Endometrial microvascular endothelial cells (primary cell): ENCODE results near the gene ARFGAP2. TPM values are rescaled to one million over a fixed set of nuclear protein-coding genes. Genes with fewer than 3 reads are reported as not detected.

Source experiments
- in situ Hi-C: cut with HindIII; loops from 2 replicates; pipeline ENCODE4 v1.10.0; 2017; ENCODE audit warnings: low sequenced_read_pairs, low pct_unique_long_range_greater_than_20kb; ENCODE audit errors: inconsistent ontology term
- total RNA-seq: library from RNA; depleted of rRNA; stranded (reverse); fragments of >200 nt; gene quantifications from one replicate; pipeline ENCODE4 v1.2.3, GENCODE V29; 2015; ENCODE audit errors: inconsistent ontology term

ARFGAP2 gene
- total RNA-seq, 1 donor from 2014 or later: 186 TPM

- in situ Hi-C loops: no loop called here
These were observed 21.8 kb downstream of the ARFGAP2 start for GRCh38 chr11:47154616-47155570.

GRCh38 chr11:47152953-47153950 is 23.4 kb downstream of the ARFGAP2 start:
- in situ Hi-C loops: no loop called here

DNA sequence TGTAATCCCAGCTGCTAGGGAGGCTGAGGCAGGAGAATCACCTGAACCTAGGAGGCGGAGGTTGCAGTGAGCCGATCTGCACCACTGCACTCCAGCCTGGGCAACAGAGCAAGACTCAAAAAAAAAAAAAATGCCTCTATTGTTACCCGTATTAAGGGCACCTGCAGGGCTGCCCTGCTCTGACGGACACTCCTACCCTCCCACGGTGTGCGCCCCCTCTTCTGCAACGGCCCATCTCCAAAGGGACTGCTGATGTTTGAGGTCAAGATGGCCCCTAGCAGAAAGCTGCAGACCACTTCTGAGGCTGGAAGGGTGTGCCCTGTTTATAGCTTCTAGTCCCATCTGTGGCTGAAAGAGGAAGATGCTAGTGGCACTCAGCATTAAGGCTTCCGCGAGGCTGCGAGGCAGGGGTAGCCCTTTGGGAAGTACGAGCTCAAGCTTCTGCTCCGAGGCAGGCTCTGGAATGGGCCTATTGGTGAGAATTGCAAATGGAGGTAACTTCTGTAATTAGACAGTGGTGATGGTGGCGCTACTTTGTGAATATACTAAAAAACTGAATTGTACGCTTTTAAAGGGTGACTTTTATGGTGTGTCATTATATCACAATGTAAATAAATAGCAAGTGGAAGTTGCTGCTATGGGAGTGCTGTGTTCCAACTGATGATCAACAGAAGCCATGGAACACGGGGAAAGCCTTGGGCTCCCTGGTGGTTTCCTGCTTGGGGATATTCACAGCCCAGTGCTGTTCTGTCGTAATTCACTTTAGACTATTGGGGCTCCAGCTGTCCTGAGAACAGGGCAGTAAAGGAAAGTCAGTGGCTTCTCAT is 24.3 kb downstream of the ARFGAP2 start:
- in situ Hi-C loops: no loop called here

DNA sequence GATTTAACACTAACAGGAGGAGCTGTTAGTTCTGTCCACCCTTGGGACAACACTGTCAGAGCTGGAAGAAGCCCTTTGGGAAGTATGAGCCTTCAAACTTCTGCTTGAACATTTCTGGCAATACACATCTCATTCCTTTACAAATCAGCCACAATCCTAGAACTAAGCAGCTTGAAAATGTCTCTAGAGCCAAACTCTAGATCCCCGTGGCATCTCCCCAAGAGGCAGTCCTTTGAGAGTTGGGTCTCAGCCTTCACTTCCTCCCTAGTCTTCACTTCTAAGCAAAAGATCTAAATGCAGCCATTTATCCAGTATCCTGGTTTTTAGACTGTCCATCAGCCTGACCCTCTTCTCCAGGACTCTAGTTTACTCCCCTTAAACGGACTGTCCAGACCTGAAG is 26.9 kb downstream of the ARFGAP2 start:
- in situ Hi-C loops: no loop called here

DNA sequence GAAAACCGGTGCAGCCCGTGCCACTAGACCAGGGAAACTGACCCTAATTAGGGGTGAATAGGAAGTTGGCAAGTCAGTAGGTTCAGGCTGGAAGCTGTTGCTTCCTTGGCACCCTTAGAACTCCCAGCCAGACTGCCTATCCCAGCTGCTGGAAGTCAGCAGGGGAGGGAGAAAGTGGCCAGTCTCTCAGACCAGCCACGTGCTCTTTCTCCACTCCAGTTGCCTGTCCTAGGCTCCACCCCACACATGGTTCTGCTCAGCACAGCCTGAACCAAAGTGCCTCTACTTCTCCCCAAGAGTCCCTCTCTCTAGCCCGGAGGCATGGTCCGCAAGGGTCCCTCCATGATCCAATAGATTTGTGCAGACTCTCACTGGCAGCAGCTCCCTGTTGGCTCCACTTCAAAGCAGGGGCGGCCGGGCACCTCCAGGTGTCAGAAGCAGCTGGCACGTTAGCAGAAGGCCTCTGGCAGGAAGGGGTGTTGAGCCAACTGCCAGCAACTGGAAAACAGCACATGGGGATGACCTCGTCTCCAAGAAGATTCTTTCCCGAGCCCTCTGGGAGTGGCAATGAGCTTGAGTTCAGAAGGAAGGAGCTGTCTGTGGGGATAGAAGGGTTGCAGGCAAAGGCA is 27.7 kb downstream of the ARFGAP2 start:
- in situ Hi-C loops: no loop called here

GRCh38 chr11:47148270-47148669 is 28.4 kb downstream of the ARFGAP2 start:
- in situ Hi-C loops: no loop called here

DNA sequence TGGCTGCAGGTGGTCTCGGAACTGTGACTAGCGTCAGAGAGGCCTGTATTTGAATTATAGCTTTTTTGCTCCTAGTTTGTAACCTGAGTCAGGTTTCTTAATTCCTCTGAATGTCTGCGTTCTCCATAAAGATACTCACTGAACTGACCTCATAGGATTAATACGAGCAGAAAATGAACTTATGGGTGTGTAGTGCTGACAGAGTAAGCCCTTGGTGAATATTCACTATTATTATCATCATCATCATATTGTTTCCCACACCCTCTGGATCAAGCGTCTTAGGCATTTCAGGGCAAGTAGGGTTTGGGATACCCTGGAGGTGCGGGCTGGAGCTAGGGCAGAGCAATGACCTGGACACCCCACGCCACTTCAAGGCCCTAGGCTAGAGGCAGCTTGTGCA is 29.0 kb downstream of the ARFGAP2 start:
- in situ Hi-C loops: no loop called here

- in situ Hi-C loops: no loop called here
These were observed 29.4 kb downstream of the ARFGAP2 start for GRCh38 chr11:47147250-47147649.

DNA sequence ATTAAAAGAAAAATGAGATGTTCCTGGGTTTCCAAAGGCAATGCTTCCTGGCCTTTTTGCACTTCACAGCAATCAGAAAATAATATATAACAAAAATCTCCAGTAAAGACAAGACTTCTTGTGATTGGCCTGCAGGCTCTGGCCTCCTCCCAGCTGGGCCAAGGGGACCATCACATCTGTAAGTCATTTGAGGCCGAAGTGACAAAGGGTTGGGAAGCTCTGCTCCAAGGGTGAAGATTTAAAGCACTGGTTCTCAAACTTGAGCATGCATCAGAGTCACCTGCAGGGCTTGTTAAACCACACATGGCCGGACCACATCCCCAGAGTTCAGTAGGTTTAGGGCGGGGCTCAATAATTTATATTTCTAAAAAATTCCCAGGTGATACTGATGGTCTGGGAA is 32.1 kb downstream of the ARFGAP2 start:
- in situ Hi-C loops: no loop called here

DNA sequence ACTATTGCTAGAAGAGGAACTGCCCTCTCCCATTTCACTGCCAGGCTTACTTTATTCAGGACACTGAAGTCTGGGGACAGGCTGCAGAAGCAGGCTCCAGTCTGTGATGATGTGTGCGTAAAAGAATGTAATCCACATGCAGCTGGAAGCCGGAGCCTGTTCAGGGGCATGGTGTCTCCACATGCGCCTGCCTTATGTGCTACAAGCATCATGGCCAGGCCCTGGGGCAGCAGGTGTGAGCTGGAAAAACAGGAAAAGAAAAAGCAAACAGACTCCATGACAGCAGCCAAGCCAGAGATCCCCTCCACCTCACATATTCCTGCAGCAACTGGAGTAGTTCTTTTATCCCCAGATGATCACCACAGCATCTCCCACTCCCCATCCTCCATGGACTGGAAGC is 33.4 kb downstream of the ARFGAP2 start:
- in situ Hi-C loops: no loop called here

DNA sequence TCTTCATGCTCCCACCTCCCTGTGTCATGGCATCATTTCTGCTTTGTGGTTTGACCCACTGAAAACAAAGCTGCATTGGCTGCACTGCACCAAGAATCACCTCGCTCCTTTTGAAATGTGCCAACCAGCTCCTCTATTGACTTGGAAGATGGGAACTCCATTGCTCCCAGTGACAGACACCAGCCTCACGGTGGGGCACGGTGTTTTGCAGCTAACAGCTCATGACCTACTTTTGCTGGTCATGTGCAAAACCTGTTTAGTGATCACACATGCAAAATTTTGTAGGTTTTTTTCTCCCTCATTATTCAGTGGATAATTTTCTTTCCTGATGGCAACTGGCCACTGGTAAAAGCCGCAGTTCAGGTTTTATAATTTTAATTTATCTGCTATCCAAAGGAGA is 36.8 kb downstream of the ARFGAP2 start:
- in situ Hi-C loops: no loop called here

- in situ Hi-C loops: no loop called here
These were observed 39.2 kb downstream of the ARFGAP2 start for GRCh38 chr11:47137476-47137875.

GRCh38 chr11:47136921-47137320 is 39.8 kb downstream of the ARFGAP2 start:
- in situ Hi-C loops: no loop called here

DNA sequence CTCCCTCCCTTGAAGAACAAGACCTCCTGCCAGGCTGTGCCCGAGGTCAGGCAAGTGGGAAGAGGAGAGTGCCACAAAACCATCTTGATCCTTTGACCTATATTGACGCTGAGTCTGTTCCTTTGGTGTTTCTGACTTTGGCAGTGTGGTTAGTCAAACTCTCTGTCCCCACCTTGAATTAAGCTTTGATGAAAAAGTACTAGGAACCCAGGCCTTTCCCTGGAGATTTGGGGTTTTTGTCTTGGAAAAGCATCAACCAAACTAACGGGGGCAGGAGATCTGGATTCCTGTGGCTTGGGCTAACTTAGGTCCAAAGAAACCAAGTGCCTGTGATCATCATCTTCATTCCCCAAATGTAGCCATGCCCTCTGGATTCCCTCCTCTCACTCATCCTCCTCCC is 40.4 kb downstream of the ARFGAP2 start:
- in situ Hi-C loops: no loop called here

DNA sequence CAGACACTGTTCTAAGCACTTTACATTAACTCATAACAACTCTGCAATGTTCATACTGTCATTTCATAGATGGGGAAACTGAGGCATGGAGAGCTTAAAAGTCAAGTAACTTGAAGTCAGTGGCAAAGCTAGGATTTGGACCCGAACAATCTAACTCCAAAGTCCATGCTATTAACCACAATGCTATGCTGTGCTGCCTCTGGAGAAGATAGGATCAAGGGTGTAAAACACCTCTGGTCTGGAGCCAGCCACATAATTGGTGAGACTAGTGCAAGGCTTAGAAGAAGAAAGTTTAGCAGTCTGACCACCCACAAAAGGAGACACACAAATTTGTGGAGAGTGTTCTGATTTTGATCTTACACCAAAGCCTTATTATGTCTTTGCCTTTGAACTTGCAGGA is 43.7 kb downstream of the ARFGAP2 start:
- in situ Hi-C loops: no loop called here

- in situ Hi-C loops: no loop called here
These were observed 44.2 kb downstream of the ARFGAP2 start for GRCh38 chr11:47132490-47132889.

DNA sequence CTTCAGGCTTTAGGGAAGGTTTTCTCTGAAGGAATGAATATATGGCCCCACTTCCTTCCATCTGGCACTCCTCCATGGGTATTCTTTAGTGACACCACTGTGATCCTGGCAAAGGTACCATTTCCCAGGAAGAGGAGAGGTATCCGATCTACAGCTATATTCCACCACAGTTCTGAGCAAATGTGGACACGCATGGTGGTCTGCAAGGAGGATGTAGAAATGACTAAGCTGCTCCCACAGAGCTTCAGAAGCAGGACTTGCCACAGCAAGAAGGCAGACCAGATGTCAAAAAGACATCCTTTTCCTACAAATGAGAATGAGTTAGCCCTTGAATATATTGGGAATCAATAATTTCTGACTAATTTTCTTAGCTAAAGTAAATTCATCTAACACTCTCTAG is 45.5 kb downstream of the ARFGAP2 start:
- in situ Hi-C loops: no loop called here

GRCh38 chr11:47130543-47130942 is 46.1 kb downstream of the ARFGAP2 start:
- in situ Hi-C loops: no loop called here
